SK-N-SH treated with all-trans-retinoic acid at 6 μM for 48 hours (cell line): ENCODE results near the gene TJP2.
A peak's percentile ranks its signal among the peaks of the same experiment; 100 is the strongest.

Experiments used
- CSDC2 ChIP-seq: fragments of 250-450 bp; sonication (Bioruptor Pico); IDR thresholded peaks from 2 replicates; pipeline ENCODE4 v1.5.0; 2020; ENCODE audit warnings: mild to moderate bottlenecking, moderate library complexity
- GLIS3 ChIP-seq: fragments of 250-450 bp; sonication (Bioruptor Pico); IDR thresholded peaks from 2 replicates; pipeline ENCODE4 v1.5.0; 2020; ENCODE audit warnings: mild to moderate bottlenecking, moderate library complexity
- ISL1 ChIP-seq: fragments of 250-450 bp; sonication (Bioruptor Pico); IDR thresholded peaks from 2 replicates; pipeline ENCODE4 v2.1.2; 2022; ENCODE audit warnings: mild to moderate bottlenecking, moderate library complexity
- PPARA ChIP-seq: fragments of 250-450 bp; sonication (Bioruptor Pico); IDR thresholded peaks from 2 replicates; pipeline ENCODE4 v1.5.0; 2020; ENCODE audit warnings: mild to moderate bottlenecking, borderline replicate concordance
- ZC3H10 ChIP-seq: fragments of 250-450 bp; sonication (Bioruptor Pico); IDR thresholded peaks from 2 replicates; pipeline ENCODE4 v1.5.1; 2021; ENCODE audit warnings: mild to moderate bottlenecking, moderate library complexity
- ZFP3 ChIP-seq: fragments of 250-450 bp; sonication (Bioruptor Pico); IDR thresholded peaks from 2 replicates; pipeline ENCODE4 v1.5.0; 2020; ENCODE audit warnings: mild to moderate bottlenecking, moderate library complexity
- TF ChIP-seq, protein P1 (sequence below): fragments of 250-450 bp; sonication (Bioruptor Pico); IDR thresholded peaks from 2 replicates; pipeline ENCODE4 v1.8.0; 2021; ENCODE audit warnings: low read depth, mild to moderate bottlenecking, moderate library complexity, borderline replicate concordance
- TF ChIP-seq, protein P2 (sequence below): fragments of 250-450 bp; sonication (Bioruptor Pico); IDR thresholded peaks from 2 replicates; pipeline ENCODE4 v1.8.0; 2020; ENCODE audit warnings: mild to moderate bottlenecking, moderate library complexity, borderline replicate concordance
- TF ChIP-seq, protein P3 (sequence below): fragments of 250-450 bp; sonication (Bioruptor Pico); IDR thresholded peaks from 2 replicates; pipeline ENCODE4 v1.5.1; 2020; ENCODE audit warnings: low read depth, mild to moderate bottlenecking, moderate library complexity

DNA sequence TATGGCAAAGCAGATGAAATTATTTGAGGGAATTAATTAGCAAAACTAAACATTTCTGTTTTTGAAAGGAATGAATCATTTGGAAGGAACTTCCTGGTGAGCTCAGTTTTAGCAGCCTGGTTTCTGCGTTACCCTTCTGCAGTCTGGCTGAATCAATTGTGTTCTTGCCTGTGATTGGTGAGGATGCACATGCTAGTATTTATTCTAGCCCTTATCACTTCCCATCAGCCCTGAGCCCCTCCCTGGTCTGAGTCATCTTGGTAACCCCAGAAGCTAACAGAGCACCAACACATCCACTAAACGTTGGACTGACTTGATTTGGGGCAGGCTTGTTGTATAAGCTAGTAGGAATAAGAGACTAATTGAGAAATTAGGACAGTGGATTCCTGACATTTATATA is 6.6 kb downstream of the TJP2 start:
- peak; percentile 62 for TF ChIP-seq ZFP3
- TF ChIP-seq, protein P1, sequence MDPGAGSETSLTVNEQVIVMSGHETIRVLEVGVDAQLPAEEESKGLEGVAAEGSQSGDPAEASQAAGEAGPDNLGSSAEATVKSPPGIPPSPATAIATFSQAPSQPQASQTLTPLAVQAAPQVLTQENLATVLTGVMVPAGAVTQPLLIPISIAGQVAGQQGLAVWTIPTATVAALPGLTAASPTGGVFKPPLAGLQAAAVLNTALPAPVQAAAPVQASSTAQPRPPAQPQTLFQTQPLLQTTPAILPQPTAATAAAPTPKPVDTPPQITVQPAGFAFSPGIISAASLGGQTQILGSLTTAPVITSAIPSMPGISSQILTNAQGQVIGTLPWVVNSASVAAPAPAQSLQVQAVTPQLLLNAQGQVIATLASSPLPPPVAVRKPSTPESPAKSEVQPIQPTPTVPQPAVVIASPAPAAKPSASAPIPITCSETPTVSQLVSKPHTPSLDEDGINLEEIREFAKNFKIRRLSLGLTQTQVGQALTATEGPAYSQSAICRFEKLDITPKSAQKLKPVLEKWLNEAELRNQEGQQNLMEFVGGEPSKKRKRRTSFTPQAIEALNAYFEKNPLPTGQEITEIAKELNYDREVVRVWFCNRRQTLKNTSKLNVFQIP (CRISPR knock-in tag): no peak
- TF ChIP-seq, protein P2, sequence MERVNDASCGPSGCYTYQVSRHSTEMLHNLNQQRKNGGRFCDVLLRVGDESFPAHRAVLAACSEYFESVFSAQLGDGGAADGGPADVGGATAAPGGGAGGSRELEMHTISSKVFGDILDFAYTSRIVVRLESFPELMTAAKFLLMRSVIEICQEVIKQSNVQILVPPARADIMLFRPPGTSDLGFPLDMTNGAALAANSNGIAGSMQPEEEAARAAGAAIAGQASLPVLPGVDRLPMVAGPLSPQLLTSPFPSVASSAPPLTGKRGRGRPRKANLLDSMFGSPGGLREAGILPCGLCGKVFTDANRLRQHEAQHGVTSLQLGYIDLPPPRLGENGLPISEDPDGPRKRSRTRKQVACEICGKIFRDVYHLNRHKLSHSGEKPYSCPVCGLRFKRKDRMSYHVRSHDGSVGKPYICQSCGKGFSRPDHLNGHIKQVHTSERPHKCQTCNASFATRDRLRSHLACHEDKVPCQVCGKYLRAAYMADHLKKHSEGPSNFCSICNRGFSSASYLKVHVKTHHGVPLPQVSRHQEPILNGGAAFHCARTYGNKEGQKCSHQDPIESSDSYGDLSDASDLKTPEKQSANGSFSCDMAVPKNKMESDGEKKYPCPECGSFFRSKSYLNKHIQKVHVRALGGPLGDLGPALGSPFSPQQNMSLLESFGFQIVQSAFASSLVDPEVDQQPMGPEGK (CRISPR knock-in tag): no peak
- TF ChIP-seq, protein P3, sequence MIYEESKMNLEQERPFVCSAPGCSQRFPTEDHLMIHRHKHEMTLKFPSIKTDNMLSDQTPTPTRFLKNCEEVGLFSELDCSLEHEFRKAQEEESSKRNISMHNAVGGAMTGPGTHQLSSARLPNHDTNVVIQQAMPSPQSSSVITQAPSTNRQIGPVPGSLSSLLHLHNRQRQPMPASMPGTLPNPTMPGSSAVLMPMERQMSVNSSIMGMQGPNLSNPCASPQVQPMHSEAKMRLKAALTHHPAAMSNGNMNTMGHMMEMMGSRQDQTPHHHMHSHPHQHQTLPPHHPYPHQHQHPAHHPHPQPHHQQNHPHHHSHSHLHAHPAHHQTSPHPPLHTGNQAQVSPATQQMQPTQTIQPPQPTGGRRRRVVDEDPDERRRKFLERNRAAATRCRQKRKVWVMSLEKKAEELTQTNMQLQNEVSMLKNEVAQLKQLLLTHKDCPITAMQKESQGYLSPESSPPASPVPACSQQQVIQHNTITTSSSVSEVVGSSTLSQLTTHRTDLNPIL (CRISPR knock-in tag): no peak
- TF ChIP-seq GLIS3 (CRISPR knock-in tag): no peak
- no peak for TF ChIP-seq ISL1 (CRISPR knock-in tag)
- TF ChIP-seq ZC3H10: no peak
- TF ChIP-seq CSDC2 (CRISPR knock-in tag): no peak
- TF ChIP-seq PPARA (CRISPR knock-in tag): no peak
